NB4 (cell line): ENCODE results near the gene MAST4.

Experiments used
- DNase-seq: peaks from one replicate; pipeline ENCODE4 v3.0.0; 2010; ENCODE audit warnings: low read depth
- H3K4me3 ChIP-seq: one replicate; pipeline ENCODE4 v1.5.1; 2011; ENCODE audit warnings: mild to moderate bottlenecking, low read depth, low read length, moderate library complexity
- MYC ChIP-seq: IDR thresholded peaks from 2 replicates; pipeline ENCODE4 v1.6.1; 2011; ENCODE audit warnings: low read depth, low read length
- POLR2A ChIP-seq: IDR thresholded peaks from 2 replicates; pipeline ENCODE4 v1.6.1; 2011; ENCODE audit warnings: mild to moderate bottlenecking; ENCODE audit not compliant: insufficient read length; ENCODE audit errors: extremely low read depth
- TF ChIP-seq, protein P1 (sequence below): IDR thresholded peaks from one replicate; pipeline ENCODE4 v1.5.1; 2012; ENCODE audit warnings: low read depth, low read length
- TF ChIP-seq, protein P2 (sequence below): IDR thresholded peaks from 2 replicates; pipeline ENCODE4 v1.6.1; 2011; ENCODE audit warnings: low read depth, low read length

MAST4 gene

DNA sequence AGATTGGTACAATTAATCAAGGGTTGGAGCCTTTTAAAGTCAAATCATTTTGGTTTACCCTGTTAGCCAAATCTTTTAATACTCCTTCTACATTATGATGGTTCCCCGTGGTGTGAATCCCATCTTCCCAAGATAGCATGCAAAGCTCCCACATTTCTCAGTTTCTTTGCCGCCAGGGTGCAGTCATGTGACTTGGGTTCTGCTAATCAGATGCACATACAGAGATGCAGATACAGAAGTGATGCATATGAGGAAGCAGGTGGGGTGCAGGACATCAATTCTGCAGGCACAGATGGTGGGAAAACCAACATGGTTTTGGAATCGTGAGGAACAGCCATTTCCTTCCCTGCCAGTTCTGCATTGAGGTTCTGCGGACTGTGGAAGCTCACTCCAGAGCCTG is 8.4 kb upstream of the MAST4 start:
- DNase-seq: no peak
- H3K4me3 ChIP-seq: no peak overlapping the region
- TF ChIP-seq, protein P1, sequence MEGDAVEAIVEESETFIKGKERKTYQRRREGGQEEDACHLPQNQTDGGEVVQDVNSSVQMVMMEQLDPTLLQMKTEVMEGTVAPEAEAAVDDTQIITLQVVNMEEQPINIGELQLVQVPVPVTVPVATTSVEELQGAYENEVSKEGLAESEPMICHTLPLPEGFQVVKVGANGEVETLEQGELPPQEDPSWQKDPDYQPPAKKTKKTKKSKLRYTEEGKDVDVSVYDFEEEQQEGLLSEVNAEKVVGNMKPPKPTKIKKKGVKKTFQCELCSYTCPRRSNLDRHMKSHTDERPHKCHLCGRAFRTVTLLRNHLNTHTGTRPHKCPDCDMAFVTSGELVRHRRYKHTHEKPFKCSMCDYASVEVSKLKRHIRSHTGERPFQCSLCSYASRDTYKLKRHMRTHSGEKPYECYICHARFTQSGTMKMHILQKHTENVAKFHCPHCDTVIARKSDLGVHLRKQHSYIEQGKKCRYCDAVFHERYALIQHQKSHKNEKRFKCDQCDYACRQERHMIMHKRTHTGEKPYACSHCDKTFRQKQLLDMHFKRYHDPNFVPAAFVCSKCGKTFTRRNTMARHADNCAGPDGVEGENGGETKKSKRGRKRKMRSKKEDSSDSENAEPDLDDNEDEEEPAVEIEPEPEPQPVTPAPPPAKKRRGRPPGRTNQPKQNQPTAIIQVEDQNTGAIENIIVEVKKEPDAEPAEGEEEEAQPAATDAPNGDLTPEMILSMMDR: no peak
- TF ChIP-seq, protein P2, sequence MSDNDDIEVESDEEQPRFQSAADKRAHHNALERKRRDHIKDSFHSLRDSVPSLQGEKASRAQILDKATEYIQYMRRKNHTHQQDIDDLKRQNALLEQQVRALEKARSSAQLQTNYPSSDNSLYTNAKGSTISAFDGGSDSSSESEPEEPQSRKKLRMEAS: no peak
- no peak for TF ChIP-seq POLR2A
- no peak for TF ChIP-seq MYC

DNA sequence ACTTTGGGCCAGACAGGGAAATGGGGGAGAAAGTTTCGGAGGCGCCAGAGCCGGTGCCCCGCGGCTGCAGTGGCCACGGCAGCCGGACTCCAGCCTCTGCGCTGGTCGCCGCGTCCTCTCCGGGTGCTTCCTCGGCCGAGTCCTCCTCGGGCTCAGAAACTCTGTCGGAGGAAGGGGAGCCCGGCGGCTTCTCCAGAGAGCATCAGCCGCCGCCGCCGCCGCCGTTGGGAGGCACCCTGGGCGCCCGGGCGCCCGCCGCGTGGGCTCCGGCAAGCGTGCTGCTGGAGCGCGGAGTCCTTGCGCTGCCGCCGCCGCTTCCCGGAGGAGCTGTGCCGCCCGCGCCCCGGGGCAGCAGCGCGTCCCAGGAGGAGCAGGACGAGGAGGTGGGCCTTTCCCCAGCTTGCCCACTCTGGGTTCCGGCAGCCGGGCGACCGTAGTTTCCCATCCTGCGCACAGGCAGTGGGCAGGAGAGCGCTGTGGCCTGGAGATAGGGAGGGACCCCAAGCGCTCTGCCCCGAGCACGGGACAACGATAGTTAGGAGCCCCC is 516 bp downstream of the MAST4 start:
- no peak overlapping the region for H3K4me3 ChIP-seq
- TF ChIP-seq, protein P2: no peak
- no peak for TF ChIP-seq MYC
- no peak for TF ChIP-seq POLR2A
- TF ChIP-seq, protein P1: no peak
- DNase-seq: no peak

DNA sequence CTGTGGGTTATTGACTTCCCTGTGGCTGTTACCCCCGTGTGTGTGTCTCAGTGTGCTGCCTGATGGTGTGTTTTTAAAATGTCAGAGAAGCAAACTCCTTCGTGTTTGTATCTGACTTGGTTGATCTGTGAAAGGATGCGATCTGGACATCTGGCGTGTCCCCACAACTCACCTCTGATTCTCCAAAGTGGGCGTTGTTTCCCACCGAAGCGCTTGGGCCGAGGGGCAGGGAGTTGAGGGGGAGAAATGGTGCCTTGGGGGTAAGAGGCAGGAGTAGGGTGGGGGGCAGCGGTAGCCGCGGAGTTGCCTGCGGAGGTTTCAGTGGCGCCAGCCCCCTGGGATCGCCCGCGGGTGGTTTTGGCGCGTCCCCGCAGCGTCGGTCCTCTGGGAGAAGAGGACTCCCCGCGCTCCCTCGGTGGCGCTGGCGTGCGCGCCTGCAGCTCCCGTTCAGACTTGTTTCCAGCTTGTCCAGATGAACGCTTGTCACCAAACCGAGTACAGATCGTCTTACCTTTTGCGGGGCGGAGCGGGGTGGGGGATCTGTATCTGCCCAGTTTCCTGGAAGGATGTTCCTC is 1.1 kb downstream of the MAST4 start:
- TF ChIP-seq, protein P2: no peak
- TF ChIP-seq, protein P1: no peak
- TF ChIP-seq MYC: no peak
- no peak for TF ChIP-seq POLR2A
- H3K4me3 ChIP-seq: no peak overlapping the region
- no peak for DNase-seq

DNA sequence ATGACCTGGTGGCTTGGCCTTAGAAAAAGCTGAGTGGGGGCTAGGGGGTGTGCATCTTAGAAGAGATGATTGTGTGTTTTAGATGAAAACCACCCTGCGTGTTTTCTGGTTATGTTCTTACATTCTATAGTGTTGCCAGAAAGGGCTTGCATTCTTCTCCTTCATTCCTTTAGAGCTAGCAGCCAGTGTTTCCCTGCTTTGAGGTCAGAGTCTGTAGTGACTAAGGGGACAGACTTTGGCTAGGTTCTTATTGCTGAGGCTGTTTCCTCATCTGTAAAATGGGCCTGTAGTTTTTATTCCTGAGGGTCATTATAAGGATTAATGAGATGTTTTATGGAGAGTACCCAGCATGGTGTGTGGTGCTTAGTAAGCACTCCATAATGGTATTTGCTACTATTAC is 6.4 kb downstream of the MAST4 start:
- H3K4me3 ChIP-seq: no peak overlapping the region
- TF ChIP-seq POLR2A: no peak
- TF ChIP-seq, protein P2: no peak
- no peak for TF ChIP-seq MYC
- TF ChIP-seq, protein P1: no peak
- no peak for DNase-seq

DNA sequence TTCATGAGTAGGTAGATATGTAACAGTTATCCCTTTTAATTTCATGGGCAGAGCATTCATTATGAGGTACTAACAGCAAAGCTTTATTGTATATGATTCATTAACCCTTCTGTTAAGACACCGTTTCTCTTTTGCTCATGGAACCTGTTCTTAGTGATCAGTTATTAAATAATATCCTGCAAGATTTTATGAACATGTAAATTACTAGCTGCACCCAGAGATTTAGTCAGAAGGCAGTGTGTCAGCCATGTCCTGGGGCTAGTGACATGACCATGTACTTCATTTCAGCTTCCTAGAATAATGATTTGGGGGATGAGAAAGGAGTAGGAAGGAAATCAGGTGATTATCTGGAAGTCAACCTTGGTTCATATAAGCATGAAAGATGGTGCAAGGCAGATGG is 7.0 kb downstream of the MAST4 start:
- DNase-seq: no peak
- no peak for TF ChIP-seq MYC
- TF ChIP-seq POLR2A: no peak
- TF ChIP-seq, protein P1: no peak
- TF ChIP-seq, protein P2: no peak
- no peak overlapping the region for H3K4me3 ChIP-seq
